ENCODE results near the gene OR51D1. TPM values are rescaled to one million over a fixed set of nuclear protein-coding genes. Genes with fewer than 3 reads are reported as not detected.

Gene OR51D1, protein sequence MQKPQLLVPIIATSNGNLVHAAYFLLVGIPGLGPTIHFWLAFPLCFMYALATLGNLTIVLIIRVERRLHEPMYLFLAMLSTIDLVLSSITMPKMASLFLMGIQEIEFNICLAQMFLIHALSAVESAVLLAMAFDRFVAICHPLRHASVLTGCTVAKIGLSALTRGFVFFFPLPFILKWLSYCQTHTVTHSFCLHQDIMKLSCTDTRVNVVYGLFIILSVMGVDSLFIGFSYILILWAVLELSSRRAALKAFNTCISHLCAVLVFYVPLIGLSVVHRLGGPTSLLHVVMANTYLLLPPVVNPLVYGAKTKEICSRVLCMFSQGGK
- not detected in 2 replicates for total RNA-seq (2014; rRNA removed; shearing (Covaris generic))

GRCh38 chr11:4636962-4637661 lies at the start of gene OR51D1:
OR51D1 (plus strand) TSS chr11:4637477; CDS start chr11:4639791, 2,314 bp downstream.

GRCh38 chr11:4593739-4594138 lies 43.5 kb upstream of the OR51D1 start, which contains the start of gene OR52I1:
OR52I1 (plus strand) TSS chr11:4594039; CDS start chr11:4594039, 0 bp downstream.

DNA sequence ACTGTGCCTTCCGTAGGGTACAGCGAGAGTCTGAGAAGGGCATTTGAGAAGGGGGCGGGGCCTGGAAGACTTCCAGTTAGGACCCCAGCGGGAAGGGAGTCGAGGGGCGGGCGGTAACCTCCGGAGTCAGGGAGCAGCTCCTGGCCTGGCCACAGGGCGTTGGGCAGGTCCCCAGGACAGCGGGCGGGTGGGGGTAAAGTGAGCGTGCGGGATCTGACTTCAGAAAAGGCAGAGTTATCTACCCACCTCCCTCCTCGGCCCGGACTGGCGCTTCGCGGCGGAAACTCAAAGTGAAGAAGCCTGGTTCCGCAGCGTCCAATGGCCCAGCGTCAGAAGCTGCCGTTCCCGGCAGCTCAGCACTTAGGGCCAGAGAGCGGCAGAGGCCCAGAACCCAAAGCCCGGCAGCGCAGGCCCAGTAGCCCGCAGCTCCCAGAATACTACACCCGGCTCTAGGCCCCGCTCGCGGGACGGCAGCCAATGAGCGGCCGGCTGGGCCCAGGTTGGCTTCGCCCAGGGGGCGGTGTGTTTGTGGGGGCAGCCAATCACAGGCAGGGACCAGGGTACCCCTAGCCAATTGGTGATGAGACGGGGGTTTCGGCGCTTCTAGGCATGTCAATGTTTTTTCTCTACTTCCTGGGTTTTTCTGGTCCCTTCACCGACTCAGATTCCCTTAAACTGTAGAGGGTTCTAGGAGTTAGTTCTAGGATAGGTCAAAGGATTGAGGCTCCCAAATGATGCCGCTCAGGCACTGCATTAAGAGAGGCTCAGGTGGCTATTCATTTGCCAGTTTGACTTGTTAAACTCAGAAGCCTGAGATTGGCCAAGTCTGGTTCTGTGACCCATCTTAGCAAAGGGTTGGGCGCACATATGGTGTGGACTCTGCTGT lies 29.3 kb upstream of the OR51D1 start, which contains the start of gene TRIM68:
Gene TRIM68, minus strand, starts transcription at position 451 of the 886 bp plus-strand sequence. CDS start 2,727 bp downstream, outside the sequence.

DNA sequence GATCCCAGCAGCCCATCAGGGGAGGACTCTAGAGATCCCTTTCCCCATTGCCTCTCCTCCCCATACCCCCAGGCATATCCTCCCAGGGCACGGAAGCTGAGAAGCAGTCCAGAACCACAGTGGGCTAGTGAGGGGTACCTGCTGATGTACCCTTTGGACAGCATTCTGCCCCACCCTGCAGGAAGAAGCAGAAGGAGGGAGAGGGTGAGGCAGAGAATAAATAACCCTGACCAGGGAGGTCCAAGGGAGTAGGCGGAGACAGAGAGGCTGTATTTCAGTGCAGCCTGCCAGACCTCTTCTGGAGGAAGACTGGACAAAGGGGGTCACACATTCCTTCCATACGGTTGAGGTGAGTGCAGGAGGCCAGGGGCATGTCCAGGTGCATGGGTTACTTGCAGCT lies 6.4 kb downstream of the OR51D1 start, which contains the start of gene OR51E1:
Gene OR51E1, plus strand, starts transcription at position 301 of the 400 bp plus-strand sequence. CDS start 8,545 bp downstream, outside the sequence.

Other genes with a start within 250 kb of the OR51D1 start
- gene TRIM21, start 243.8 kb upstream of the OR51D1 start, total RNA-seq (2014; rRNA removed; shearing (Covaris generic)), result 6.8 and 8.2 TPM in 2 replicates
- not detected in 2 replicates for gene OR52K2, start 188.2 kb upstream of the OR51D1 start, total RNA-seq (2014; rRNA removed; shearing (Covaris generic))
- gene OR52K1, start 154.8 kb upstream of the OR51D1 start, total RNA-seq (2014; rRNA removed; shearing (Covaris generic)), result not detected in 2 replicates
- not detected in 2 replicates for gene OR52M1, start 92.3 kb upstream of the OR51D1 start, total RNA-seq (2014; rRNA removed; shearing (Covaris generic))
- not detected in 2 replicates for gene OR52I2, start 55.7 kb upstream of the OR51D1 start, total RNA-seq (2014; rRNA removed; shearing (Covaris generic))
- gene OR52I1, start 43.4 kb upstream of the OR51D1 start, total RNA-seq (2014; rRNA removed; shearing (Covaris generic)), result not detected in 2 replicates
- 5.7 and 8.7 TPM in 2 replicates for gene TRIM68, start 29.2 kb upstream of the OR51D1 start, total RNA-seq (2014; rRNA removed; shearing (Covaris generic))
- gene OR51E1, start 6.5 kb downstream of the OR51D1 start, total RNA-seq (2014; rRNA removed; shearing (Covaris generic)), result not detected in 2 replicates
- gene OR51E2, start 60.4 kb downstream of the OR51D1 start, total RNA-seq (2014; rRNA removed; shearing (Covaris generic)), result 0.05 TPM in 1 of 2 replicates, not detected in the other
- not detected in 2 replicates for gene MMP26, start 67.3 kb downstream of the OR51D1 start, total RNA-seq (2014; rRNA removed; shearing (Covaris generic))
- not detected in 2 replicates for gene OR51F1, start 132.5 kb downstream of the OR51D1 start, total RNA-seq (2014; rRNA removed; shearing (Covaris generic))
- gene OR52R1, start 166.9 kb downstream of the OR51D1 start, total RNA-seq (2014; rRNA removed; shearing (Covaris generic)), result not detected in 2 replicates
- gene OR51F2, start 183.8 kb downstream of the OR51D1 start, total RNA-seq (2014; rRNA removed; shearing (Covaris generic)), result not detected in 2 replicates
- not detected in 2 replicates for gene OR51S1, start 211.7 kb downstream of the OR51D1 start, total RNA-seq (2014; rRNA removed; shearing (Covaris generic))
- not detected in 2 replicates for gene OR51T1, start 244.4 kb downstream of the OR51D1 start, total RNA-seq (2014; rRNA removed; shearing (Covaris generic))